ENCODE data around the gene ZDHHC14.

ZDHHC14 gene

GRCh38 chr6:157603314-157603940, 222.4 kb downstream of the ZDHHC14 start:
- no peak for DNase-seq

- no peak for DNase-seq
These were observed 223.0 kb downstream of the ZDHHC14 start for GRCh38 chr6:157603971-157604370.

- no peak for DNase-seq
These were observed 223.8 kb downstream of the ZDHHC14 start for GRCh38 chr6:157604816-157605215.

GRCh38 chr6:157605484-157605883, 224.5 kb downstream of the ZDHHC14 start:
- no peak for DNase-seq

GRCh38 chr6:157606516-157606915, 225.5 kb downstream of the ZDHHC14 start:
- DNase-seq: no peak

GRCh38 chr6:157607317-157608109, 226.5 kb downstream of the ZDHHC14 start:
- DNase-seq: peak; percentile 43

- no peak for DNase-seq
These were observed 227.5 kb downstream of the ZDHHC14 start for GRCh38 chr6:157608221-157609075.

GRCh38 chr6:157609117-157609516, 228.1 kb downstream of the ZDHHC14 start:
- no peak for DNase-seq

- DNase-seq: no peak
These were observed 228.6 kb downstream of the ZDHHC14 start for GRCh38 chr6:157609556-157609955.

- no peak for DNase-seq
These were observed 229.5 kb downstream of the ZDHHC14 start for GRCh38 chr6:157610451-157610999.

- DNase-seq: no peak
These were observed 230.4 kb downstream of the ZDHHC14 start for GRCh38 chr6:157611406-157611805.

- DNase-seq: no peak
These were observed 232.1 kb downstream of the ZDHHC14 start for GRCh38 chr6:157613011-157613522.

GRCh38 chr6:157614026-157614568, 233.1 kb downstream of the ZDHHC14 start:
- no peak for DNase-seq

- DNase-seq: no peak
These were observed 234.4 kb downstream of the ZDHHC14 start for GRCh38 chr6:157615420-157615769.

- DNase-seq: no peak
These were observed 235.0 kb downstream of the ZDHHC14 start for GRCh38 chr6:157615951-157616350.

- no peak for DNase-seq
These were observed 240.0 kb downstream of the ZDHHC14 start for GRCh38 chr6:157620944-157621343.

- DNase-seq: no peak
These were observed 240.4 kb downstream of the ZDHHC14 start for GRCh38 chr6:157621406-157621805.

- no peak for DNase-seq
These were observed 241.4 kb downstream of the ZDHHC14 start for GRCh38 chr6:157622427-157622826.

GRCh38 chr6:157625111-157625510, 244.1 kb downstream of the ZDHHC14 start:
- no peak for DNase-seq

GRCh38 chr6:157625764-157626163, 244.8 kb downstream of the ZDHHC14 start:
- no peak for DNase-seq

- DNase-seq: no peak
These were observed 246.4 kb downstream of the ZDHHC14 start for GRCh38 chr6:157627195-157627966.

- DNase-seq: no peak
These were observed 247.5 kb downstream of the ZDHHC14 start for GRCh38 chr6:157628463-157628862.
